K562 (cell line): ENCODE results near the gene PRKG1. TPM values are rescaled to one million over a fixed set of nuclear protein-coding genes. Genes with fewer than 3 reads are reported as not detected.

Experiments
- ATAC-seq: fragments of 200-7000 bp; cut with Tn5 transposase; 3 replicates; pipeline ENCODE4 v1.9.1; 2020; ENCODE audit warnings: moderate library complexity
- BruUV-seq: library from RNA; stranded (reverse); fragments of 400-500 nt; replicated peaks from 2 replicates; lab custom pipeline; 2021; lab: Mats Ljungman, UMichigan
- CTCF ChIA-PET: fragments of 300-600 bp; formaldehyde crosslinking; extraction: SDS; loops from one replicate; lab custom pipeline; 2021; ENCODE audit warnings: low intra/inter-chr PET ratio; lab: Yijun Ruan, JAX
- POLR2A ChIA-PET: fragments of 300-600, 350-650 bp; sonication (Branson Sonifier 250); formaldehyde crosslinking; extraction: SDS; loops from one replicate; lab custom pipeline; 2021; ENCODE audit warnings: antibody characterized with exemption, inconsistent platforms; lab: Yijun Ruan, JAX
- DNase-seq, 4 experiments: peaks; one replicate each; pipeline versions ENCODE4 v3.0.0 to v3.0.0-alpha.2; 2011 to 2018; ENCODE audit warnings: low spot score in 3 of 4, mixed read lengths in 3 of 4; ENCODE audit errors: extremely low read depth in 1 of 4
- FAIRE-seq: peaks from 2 replicates; lab custom pipeline; 2011; peaks lifted over from hg19 to GRCh38; lab: Jason Lieb, UNC
- H2AFZ ChIP-seq: 2 replicates; pipeline ENCODE4 v1.6.0; 2011; ENCODE audit warnings: low read depth, low read length, control low read depth, inconsistent platforms
- H3K27ac ChIP-seq: fragments of 200-600 bp; 3 replicates; pipeline ENCODE4 v1.8.0; 2011; ENCODE audit warnings: low read depth, mild to moderate bottlenecking, control low read depth, inconsistent platforms, low read length, moderate library complexity, mixed read lengths; ENCODE audit errors: extremely low read depth
- H3K27me3 ChIP-seq, 2 experiments: fragments of 300-600 bp in 1 of 2; 2 replicates in 1 of 2; 3 replicates in 1 of 2; pipeline versions ENCODE4 v1.6.0 to v1.8.0; 2011; ENCODE audit warnings: inconsistent platforms in 2 of 2, low read length in 2 of 2, mild to moderate bottlenecking in 1 of 2, mixed read lengths in 1 of 2, moderate library complexity in 1 of 2; ENCODE audit not compliant: control insufficient read depth in 2 of 2, insufficient read depth in 2 of 2
- H3K36me3 ChIP-seq: fragments of 300-600 bp; 3 replicates; pipeline ENCODE4 v1.8.0; 2011; ENCODE audit warnings: mild to moderate bottlenecking, low read length, inconsistent platforms; ENCODE audit not compliant: control insufficient read depth, insufficient read depth
- H3K4me1 ChIP-seq, 2 experiments: fragments of 200-600 bp in 1 of 2; replicated peaks in 1 of 2; 2 replicates in 1 of 2; 3 replicates in 1 of 2; pipeline versions ENCODE4 v1.5.1 to v1.8.0; 2011; ENCODE audit warnings: inconsistent platforms in 2 of 2, low read length in 2 of 2, mild to moderate bottlenecking in 1 of 2, mixed read lengths in 1 of 2, moderate library complexity in 1 of 2; ENCODE audit not compliant: control insufficient read depth in 2 of 2, insufficient read depth in 2 of 2
- H3K4me2 ChIP-seq: 2 replicates; pipeline ENCODE4 v1.6.1; 2011; ENCODE audit warnings: low read length, control low read depth, inconsistent platforms, mixed read lengths; ENCODE audit not compliant: insufficient read depth
- H3K4me3 ChIP-seq: fragments of 200-600 bp; sonication (generic), shearing (Covaris generic); 2 replicates; pipeline ENCODE4 v1.5.1; 2016; ENCODE audit warnings: control low read depth, inconsistent platforms
- H3K79me2 ChIP-seq: fragments of 200-600 bp; 3 replicates; pipeline ENCODE4 v1.8.0; 2011; ENCODE audit warnings: low read length, inconsistent platforms; ENCODE audit not compliant: control insufficient read depth, insufficient read depth
- H3K9ac ChIP-seq, 2 experiments: 2 replicates each; pipeline versions ENCODE4 v1.6.0 to v1.6.1; 2011; ENCODE audit warnings: low read depth in 2 of 2, low read length in 2 of 2, control low read depth in 1 of 2, inconsistent platforms in 1 of 2, mild to moderate bottlenecking in 1 of 2, mixed read lengths in 1 of 2; ENCODE audit not compliant: insufficient read depth in 1 of 2
- H3K9me1 ChIP-seq: one replicate; pipeline ENCODE4 v1.6.0; 2011; ENCODE audit warnings: inconsistent platforms, mild to moderate bottlenecking, low read length, moderate library complexity; ENCODE audit not compliant: control insufficient read depth, insufficient read depth
- H3K9me3 ChIP-seq: replicated peaks from 2 replicates; pipeline ENCODE4 v1.5.1; 2011; ENCODE audit warnings: low read depth, low read length, inconsistent platforms; ENCODE audit not compliant: control insufficient read depth, insufficient read depth
- H4K20me1 ChIP-seq: replicated peaks from 2 replicates; pipeline ENCODE4 v1.6.1; 2011; ENCODE audit warnings: low read length, inconsistent platforms, mixed read lengths; ENCODE audit not compliant: control insufficient read depth, insufficient read depth
- ARID1B ChIP-seq: fragments of 450-650 bp; IDR thresholded peaks from 2 replicates; pipeline ENCODE4 v1.6.1; 2016; ENCODE audit warnings: antibody characterized with exemption, mild to moderate bottlenecking, inconsistent platforms
- BRF1 ChIP-seq: IDR thresholded peaks from 3 replicates; pipeline ENCODE4 v1.6.1; 2011; ENCODE audit warnings: borderline replicate concordance, mild to moderate bottlenecking; ENCODE audit not compliant: insufficient read length; ENCODE audit errors: extremely low read depth
- CBX3 ChIP-seq, 2 experiments: IDR thresholded peaks; 1 replicate in 1 of 2; 2 replicates in 1 of 2; pipeline ENCODE4 v1.6.1; 2012; ENCODE audit warnings: inconsistent platforms in 2 of 2, low read length in 2 of 2, borderline replicate concordance in 1 of 2, control low read depth in 1 of 2
- HLTF ChIP-seq: fragments of 450-650 bp; IDR thresholded peaks from 2 replicates; pipeline ENCODE4 v1.6.1; 2016
- IRF9 ChIP-seq: fragments of 450-650 bp; IDR thresholded peaks from 2 replicates; pipeline ENCODE4 v1.6.1; 2016; ENCODE audit warnings: missing biosample characterization, missing genetic modification characterization
- MEIS2 ChIP-seq: fragments of 450-650 bp; IDR thresholded peaks from 2 replicates; pipeline ENCODE4 v1.6.1; 2014; ENCODE audit warnings: mild to moderate bottlenecking; ENCODE audit not compliant: partially characterized antibody
- MIER1 ChIP-seq: fragments of 450-650 bp; IDR thresholded peaks from 2 replicates; pipeline ENCODE4 v1.6.1; 2016; ENCODE audit warnings: antibody characterized with exemption, mild to moderate bottlenecking, low read depth
- RAD51 ChIP-seq: fragments of 450-650 bp; IDR thresholded peaks from 2 replicates; pipeline ENCODE4 v1.7.1; 2016; ENCODE audit warnings: low read depth, mild to moderate bottlenecking, borderline replicate concordance
- RBM22 ChIP-seq: fragments of 200-400 bp; formaldehyde crosslinking; IDR thresholded peaks from 2 replicates; pipeline ENCODE4 v1.6.1; 2018; ENCODE audit warnings: low read length, low read depth; ENCODE audit not compliant: poor library complexity, severe bottlenecking
- SAFB ChIP-seq: fragments of 200-400 bp; formaldehyde crosslinking; IDR thresholded peaks from 2 replicates; pipeline ENCODE4 v1.6.1; 2017; ENCODE audit warnings: low read depth, low read length, borderline replicate concordance
- TSC22D4 ChIP-seq: fragments of 450-650 bp; IDR thresholded peaks from 2 replicates; pipeline ENCODE4 v1.6.1; 2016; ENCODE audit warnings: missing genetic modification characterization, missing biosample characterization, control low read depth
- ZBTB2 ChIP-seq: fragments of 450-650 bp; IDR thresholded peaks from 2 replicates; pipeline ENCODE4 v1.6.1; 2016; ENCODE audit warnings: antibody characterized with exemption
- ZNF395 ChIP-seq: fragments of 200-800 bp; sonication (Bioruptor generic); IDR thresholded peaks from 2 replicates; pipeline ENCODE4 v1.6.1; 2017; ENCODE audit warnings: missing genetic modification characterization, missing compliant biosample characterization
- ZNF717 ChIP-seq: fragments of 250-450 bp; sonication (Bioruptor Pico); IDR thresholded peaks from 2 replicates; pipeline ENCODE4 v1.5.0; 2021
- WGBS: fragments of 100-300 bp; shearing (Covaris generic); methylation state at CpG from one replicate; pipeline ENCODE4 v1.1.6; 2016; ENCODE audit warnings: low coverage, mixed read lengths; ENCODE audit not compliant: insufficient coverage; ENCODE audit errors: missing lambda C conversion rate; 5-methylcytosine and 5-hydroxymethylcytosine counted together
- in situ Hi-C: fragments of 300-500 bp; cut with MboI; formaldehyde crosslinking; loops from 4 replicates; pipeline ENCODE4 v1.15.0; 2018; ENCODE audit warnings: inconsistent platforms, mixed read lengths
- intact Hi-C: fragments of 100-400 bp; cut with micrococcal nuclease; formaldehyde crosslinking; loops from 2 replicates; pipeline ENCODE4 v1.14.2; 2022
- polyA plus RNA-seq, 8 experiments: library from polyadenylated mRNA; depleted of rRNA in 4 of 8; stranded (reverse) in 5 of 8; unstranded in 3 of 8; fragments of >200 nt; fragmentation: Nextera tagmentation in 2 of 8; fragmentation: Illumina TruSeq in 1 of 8; extraction: Ambion mirVana in 2 of 8; extraction: Trizol in 1 of 8; gene quantifications; 2 replicates each; pipeline versions ENCODE4 v1.2.1 to v1.2.3, GENCODE V29; 2011 to 2014; ENCODE audit warnings: inconsistent platforms in 1 of 8, missing spikeins in 1 of 8
- total RNA-seq, 7 experiments: library from RNA; depleted of rRNA in 6 of 7; stranded (reverse); fragments of >200 nt in 6 of 7; fragmentation: Illumina TruSeq in 2 of 7; extraction: Trizol in 2 of 7; gene quantifications; 2 replicates each; pipeline versions ENCODE4 v1.2.1 to v1.2.3, GENCODE V29; 2011 to 2021; ENCODE audit warnings: low replicate concordance in 1 of 7
- TF ChIP-seq, protein P1 (sequence below): fragments of 250-450 bp; sonication (Bioruptor Pico); IDR thresholded peaks from 2 replicates; pipeline ENCODE4 v1.8.0; 2022; ENCODE audit warnings: inconsistent platforms

PRKG1 gene
- total and polyA plus RNA-seq, 9 of the 15 experiments (the other 6 are each of a cell fraction or from before 2014, with no cell fraction given), result 0.22 TPM; not detected in 8

DNA sequence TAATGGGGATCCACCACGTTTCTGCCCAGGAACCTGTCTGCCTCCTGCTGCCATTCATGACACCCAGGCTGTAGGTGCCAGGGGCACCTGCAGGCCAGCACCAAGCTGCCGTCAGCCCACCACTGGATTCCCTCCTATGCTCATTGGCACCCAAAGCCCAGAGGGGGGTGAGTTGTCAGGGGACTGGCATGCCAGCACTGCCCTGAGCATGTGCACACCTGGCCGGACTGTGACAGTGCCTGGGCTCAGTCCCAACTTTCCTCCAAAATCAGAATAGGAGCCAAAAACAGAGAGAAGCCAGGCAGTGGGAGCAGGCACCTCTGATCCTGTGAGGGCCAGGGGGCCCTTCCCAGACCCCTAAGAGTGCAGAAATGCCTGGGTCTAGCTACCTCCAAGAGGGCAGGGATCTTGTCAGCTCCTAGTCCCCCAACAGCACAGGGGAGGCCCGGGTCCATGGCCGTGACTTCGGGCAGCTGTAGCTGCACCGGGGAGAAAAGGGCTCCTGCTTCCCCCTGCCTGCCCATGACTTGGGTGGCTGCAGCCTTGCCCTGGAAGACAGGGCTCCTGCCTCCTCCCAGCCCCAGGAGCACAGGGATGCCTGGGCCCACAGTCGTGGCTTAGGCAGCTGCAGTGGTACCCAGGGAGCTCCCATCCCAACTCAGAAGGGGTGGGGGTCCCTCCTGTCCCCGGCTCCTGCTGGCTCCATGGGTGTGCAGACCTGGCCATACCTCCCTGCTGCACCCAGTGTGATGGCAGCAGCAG lies 990.0 kb downstream of the PRKG1 start (continued):
- no peak for TF ChIP-seq ZBTB2
- TF ChIP-seq RAD51, result no peak
- no peak for TF ChIP-seq MIER1

GRCh38 chr10:52066383-52066782 lies 992.1 kb downstream of the PRKG1 start:
- ChIA-PET POLR2A (no interaction called here), CTCF (no interaction called here)
- no peaks in the 10 kb centered on the region for H3K36me3 ChIP-seq
- H3K9me3 ChIP-seq, result no peaks in the 10 kb centered on the region
- H3K27me3 ChIP-seq, result no peaks in the 10 kb centered on the region
- no peak overlapping the region for H2AFZ ChIP-seq
- 0% methylated on average over 6 of the region's 6 CpGs for WGBS
- in situ Hi-C loops (no loop called here), intact Hi-C loops (no loop called here)
- ATAC-seq (no peak), FAIRE-seq (no peak), DNase-seq (no peak)
- H3K4me2 ChIP-seq, result no peak overlapping the region
- BruUV-seq, result no TSS peak
- no peak overlapping the region for H3K4me3 ChIP-seq
- no peak overlapping the region for H3K27ac ChIP-seq
- H3K9me1 ChIP-seq, result no peaks in the 10 kb centered on the region
- H3K9ac ChIP-seq, result no peak overlapping the region
- H4K20me1 ChIP-seq, result no peaks in the 10 kb centered on the region
- no peaks in the 10 kb centered on the region for H3K4me1 ChIP-seq
- no peaks in the 10 kb centered on the region for H3K79me2 ChIP-seq
- TF ChIP-seq ZNF395 (CRISPR knock-in tag) (no peak), RBM22 (no peak), TSC22D4 (tag) (no peak), IRF9 (tag) (no peak), ZNF717 (CRISPR knock-in tag) (no peak), MEIS2 (no peak), BRF1 (no peak), ARID1B (no peak), HLTF (no peak), CBX3 (IDR thresholded peaks at IDR 0.05; ENCODE audit: borderline replicate concordance in 1 of 2, low read length in 2 of 2) (no peak), SAFB (no peak)
- TF ChIP-seq, protein P1, sequence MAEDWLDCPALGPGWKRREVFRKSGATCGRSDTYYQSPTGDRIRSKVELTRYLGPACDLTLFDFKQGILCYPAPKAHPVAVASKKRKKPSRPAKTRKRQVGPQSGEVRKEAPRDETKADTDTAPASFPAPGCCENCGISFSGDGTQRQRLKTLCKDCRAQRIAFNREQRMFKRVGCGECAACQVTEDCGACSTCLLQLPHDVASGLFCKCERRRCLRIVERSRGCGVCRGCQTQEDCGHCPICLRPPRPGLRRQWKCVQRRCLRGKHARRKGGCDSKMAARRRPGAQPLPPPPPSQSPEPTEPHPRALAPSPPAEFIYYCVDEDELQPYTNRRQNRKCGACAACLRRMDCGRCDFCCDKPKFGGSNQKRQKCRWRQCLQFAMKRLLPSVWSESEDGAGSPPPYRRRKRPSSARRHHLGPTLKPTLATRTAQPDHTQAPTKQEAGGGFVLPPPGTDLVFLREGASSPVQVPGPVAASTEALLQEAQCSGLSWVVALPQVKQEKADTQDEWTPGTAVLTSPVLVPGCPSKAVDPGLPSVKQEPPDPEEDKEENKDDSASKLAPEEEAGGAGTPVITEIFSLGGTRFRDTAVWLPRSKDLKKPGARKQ (CRISPR knock-in tag), result no peak
